ENCODE data around the gene CCDC38. TPM values are rescaled to one million over a fixed set of nuclear protein-coding genes. Genes with fewer than 3 reads are reported as not detected.
"Not testable (repeated sequence)": the region's sequence is repeated elsewhere in the genome, so short reads cannot be mapped to it uniquely, and the experiment has no call there.

CCDC38 gene
- total RNA-seq, 1 donor = under 0.01 TPM

- Histone ChIP-seq H3K4me2 (ENCODE audit: insufficient read depth, low read length) (peak overlapping the region; percentile 23), H4K20me1 (ENCODE audit: insufficient read depth, low read length) (no peaks in the 10 kb centered on the region), H3K79me2 (ENCODE audit: insufficient read depth, low read length) (no peaks in the 10 kb centered on the region), H3K27ac (ENCODE audit: low read depth, low read length) (no peak overlapping the region), H2AFZ (ENCODE audit: low read length) (peak overlapping the region; percentile 83), H3K4me1 (ENCODE audit: insufficient read depth, low read length) (peaks cover 4% of the 10 kb centered on the region), H3K27me3 (ENCODE audit: insufficient read depth, low read length) (peaks cover 55% of the 10 kb centered on the region), H3K9me3 (ENCODE audit: low read depth, low read length) (no peaks in the 10 kb centered on the region), H3K36me3 (ENCODE audit: insufficient read depth, low read length) (no peaks in the 10 kb centered on the region), H3K4me3 (ENCODE audit: insufficient read depth, low read length) (no peak overlapping the region)
- TF ChIP-seq, protein P1, sequence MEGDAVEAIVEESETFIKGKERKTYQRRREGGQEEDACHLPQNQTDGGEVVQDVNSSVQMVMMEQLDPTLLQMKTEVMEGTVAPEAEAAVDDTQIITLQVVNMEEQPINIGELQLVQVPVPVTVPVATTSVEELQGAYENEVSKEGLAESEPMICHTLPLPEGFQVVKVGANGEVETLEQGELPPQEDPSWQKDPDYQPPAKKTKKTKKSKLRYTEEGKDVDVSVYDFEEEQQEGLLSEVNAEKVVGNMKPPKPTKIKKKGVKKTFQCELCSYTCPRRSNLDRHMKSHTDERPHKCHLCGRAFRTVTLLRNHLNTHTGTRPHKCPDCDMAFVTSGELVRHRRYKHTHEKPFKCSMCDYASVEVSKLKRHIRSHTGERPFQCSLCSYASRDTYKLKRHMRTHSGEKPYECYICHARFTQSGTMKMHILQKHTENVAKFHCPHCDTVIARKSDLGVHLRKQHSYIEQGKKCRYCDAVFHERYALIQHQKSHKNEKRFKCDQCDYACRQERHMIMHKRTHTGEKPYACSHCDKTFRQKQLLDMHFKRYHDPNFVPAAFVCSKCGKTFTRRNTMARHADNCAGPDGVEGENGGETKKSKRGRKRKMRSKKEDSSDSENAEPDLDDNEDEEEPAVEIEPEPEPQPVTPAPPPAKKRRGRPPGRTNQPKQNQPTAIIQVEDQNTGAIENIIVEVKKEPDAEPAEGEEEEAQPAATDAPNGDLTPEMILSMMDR (IDR thresholded peaks at IDR 0.05; ENCODE audit: extremely low read depth, low read depth, low read length) = peak; percentile 41
- peak; percentile 73 for DNase-seq (ENCODE audit: insufficient read length, low spot score, missing footprints)
Observed at GRCh38 chr12:95848575-95849388, 93.6 kb downstream of the CCDC38 start.

- H3K36me3 ChIP-seq (ENCODE audit: insufficient read depth, low read length); H3K4me2 ChIP-seq (ENCODE audit: insufficient read depth, low read length); H4K20me1 ChIP-seq (ENCODE audit: insufficient read depth, low read length); H3K79me2 ChIP-seq (ENCODE audit: insufficient read depth, low read length); H3K27ac ChIP-seq (ENCODE audit: low read depth, low read length); H3K9me3 ChIP-seq (ENCODE audit: low read depth, low read length); H3K4me3 ChIP-seq (ENCODE audit: insufficient read depth, low read length); H3K4me1 ChIP-seq (ENCODE audit: insufficient read depth, low read length); H2AFZ ChIP-seq (ENCODE audit: low read length); DNase-seq (ENCODE audit: insufficient read length, low spot score, missing footprints): not testable (repeated sequence)
- peaks cover 31% of the 10 kb centered on the region for H3K27me3 ChIP-seq (ENCODE audit: insufficient read depth, low read length)
Observed at GRCh38 chr12:95842426-95842825, 100.0 kb downstream of the CCDC38 start.

DNA sequence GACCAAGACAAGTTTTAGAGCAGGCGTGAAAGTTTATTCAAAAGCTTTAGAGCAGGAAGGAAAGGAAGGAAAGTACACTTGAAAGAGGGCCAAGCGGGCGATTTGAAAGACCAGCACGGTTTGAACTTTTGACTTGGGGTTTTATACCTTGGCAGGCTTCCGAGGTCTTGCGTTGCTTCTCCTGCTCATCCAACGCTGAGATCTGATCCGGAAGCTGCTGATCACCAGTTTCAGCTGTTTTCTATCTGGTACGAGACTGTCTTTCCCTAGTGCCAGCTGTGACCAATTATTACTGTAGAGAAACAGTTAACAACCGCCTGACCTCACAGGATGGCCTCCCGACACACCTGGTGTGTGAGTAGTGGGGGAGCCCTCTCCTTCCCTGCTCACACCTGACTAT is 104.3 kb downstream of the CCDC38 start:
- Histone ChIP-seq H2AFZ (ENCODE audit: low read length) (peak overlapping the region; percentile 43), H3K4me2 (ENCODE audit: insufficient read depth, low read length) (peak overlapping the region; percentile 37), H3K4me3 (ENCODE audit: insufficient read depth, low read length) (peak overlapping the region; percentile 48), H3K27ac (ENCODE audit: low read depth, low read length) (no peak overlapping the region), H3K9me3 (ENCODE audit: low read depth, low read length) (no peaks in the 10 kb centered on the region), H4K20me1 (ENCODE audit: insufficient read depth, low read length) (no peaks in the 10 kb centered on the region), H3K4me1 (ENCODE audit: insufficient read depth, low read length) (peaks cover 23% of the 10 kb centered on the region), H3K79me2 (ENCODE audit: insufficient read depth, low read length) (no peaks in the 10 kb centered on the region), H3K36me3 (ENCODE audit: insufficient read depth, low read length) (no peaks in the 10 kb centered on the region), H3K27me3 (ENCODE audit: insufficient read depth, low read length) (peaks cover 15% of the 10 kb centered on the region)
- TF ChIP-seq, protein P1 (IDR thresholded peaks at IDR 0.05; ENCODE audit: extremely low read depth, low read depth, low read length) = no peak
- no peak for DNase-seq (ENCODE audit: insufficient read length, low spot score, missing footprints)

GRCh38 chr12:95837240-95838038 is 105.0 kb downstream of the CCDC38 start:
- TF ChIP-seq, protein P1 (IDR thresholded peaks at IDR 0.05; ENCODE audit: extremely low read depth, low read depth, low read length) = no peak
- Histone ChIP-seq H4K20me1 (ENCODE audit: insufficient read depth, low read length) (no peaks in the 10 kb centered on the region), H3K9me3 (ENCODE audit: low read depth, low read length) (no peaks in the 10 kb centered on the region), H2AFZ (ENCODE audit: low read length) (peak overlapping the region; percentile 81), H3K4me2 (ENCODE audit: insufficient read depth, low read length) (peak overlapping the region; percentile 37), H3K79me2 (ENCODE audit: insufficient read depth, low read length) (no peaks in the 10 kb centered on the region), H3K4me3 (ENCODE audit: insufficient read depth, low read length) (no peak overlapping the region), H3K27ac (ENCODE audit: low read depth, low read length) (no peak overlapping the region), H3K36me3 (ENCODE audit: insufficient read depth, low read length) (no peaks in the 10 kb centered on the region), H3K4me1 (ENCODE audit: insufficient read depth, low read length) (peaks cover 23% of the 10 kb centered on the region), H3K27me3 (ENCODE audit: insufficient read depth, low read length) (peaks cover 14% of the 10 kb centered on the region)
- no peak for DNase-seq (ENCODE audit: insufficient read length, low spot score, missing footprints)
